Activated gamma-delta T cell (primary cell): ENCODE data around the gene CDK14.

Experiments used
- DNase-seq: peaks from one replicate; lab custom pipeline; 2025; lab: John Stamatoyannopoulos, UW

The CDK14 gene

GRCh38 chr7:91093181-91093580, 497.1 kb downstream of the CDK14 start:
- no peak for DNase-seq

- no peak for DNase-seq
Observed at GRCh38 chr7:91098566-91098965, 502.4 kb downstream of the CDK14 start.

GRCh38 chr7:91103363-91103762, 507.2 kb downstream of the CDK14 start:
- DNase-seq, result no peak

- no peak for DNase-seq
Observed at GRCh38 chr7:91107460-91107859, 511.3 kb downstream of the CDK14 start.

GRCh38 chr7:91109200-91109599, 513.1 kb downstream of the CDK14 start:
- DNase-seq, result no peak

GRCh38 chr7:91112902-91113341, 516.8 kb downstream of the CDK14 start:
- no peak for DNase-seq

- no peak for DNase-seq
Observed at GRCh38 chr7:91114232-91114631, 518.1 kb downstream of the CDK14 start.

GRCh38 chr7:91126762-91127161, 530.6 kb downstream of the CDK14 start:
- no peak for DNase-seq

- DNase-seq, result no peak
Observed at GRCh38 chr7:91127325-91127724, 531.2 kb downstream of the CDK14 start.

GRCh38 chr7:91127959-91128358, 531.8 kb downstream of the CDK14 start:
- DNase-seq, result no peak

GRCh38 chr7:91128683-91129348, 532.7 kb downstream of the CDK14 start:
- no peak for DNase-seq

- DNase-seq, result no peak
Observed at GRCh38 chr7:91135300-91135699, 539.2 kb downstream of the CDK14 start.

GRCh38 chr7:91135703-91136430, 539.7 kb downstream of the CDK14 start:
- no peak for DNase-seq

- no peak for DNase-seq
Observed at GRCh38 chr7:91137153-91137787, 541.1 kb downstream of the CDK14 start.

- DNase-seq, result no peak
Observed at GRCh38 chr7:91137788-91138368, 541.8 kb downstream of the CDK14 start.

GRCh38 chr7:91140286-91140685, 544.2 kb downstream of the CDK14 start:
- DNase-seq, result no peak

- no peak for DNase-seq
Observed at GRCh38 chr7:91140982-91141381, 544.9 kb downstream of the CDK14 start.

GRCh38 chr7:91142743-91143142, 546.6 kb downstream of the CDK14 start:
- no peak for DNase-seq

- no peak for DNase-seq
Observed at GRCh38 chr7:91149341-91150246, 553.5 kb downstream of the CDK14 start.

GRCh38 chr7:91151916-91152315, 555.8 kb downstream of the CDK14 start:
- no peak for DNase-seq

GRCh38 chr7:91156316-91157185, 560.4 kb downstream of the CDK14 start:
- no peak for DNase-seq
